TTC549 (cell line): ENCODE data around the gene SH3RF1.

Experiments
- FAIRE-seq: peaks from 2 replicates; lab custom pipeline; 2012; peaks lifted over from hg19 to GRCh38; lab: Jason Lieb, UNC

SH3RF1 gene

DNA sequence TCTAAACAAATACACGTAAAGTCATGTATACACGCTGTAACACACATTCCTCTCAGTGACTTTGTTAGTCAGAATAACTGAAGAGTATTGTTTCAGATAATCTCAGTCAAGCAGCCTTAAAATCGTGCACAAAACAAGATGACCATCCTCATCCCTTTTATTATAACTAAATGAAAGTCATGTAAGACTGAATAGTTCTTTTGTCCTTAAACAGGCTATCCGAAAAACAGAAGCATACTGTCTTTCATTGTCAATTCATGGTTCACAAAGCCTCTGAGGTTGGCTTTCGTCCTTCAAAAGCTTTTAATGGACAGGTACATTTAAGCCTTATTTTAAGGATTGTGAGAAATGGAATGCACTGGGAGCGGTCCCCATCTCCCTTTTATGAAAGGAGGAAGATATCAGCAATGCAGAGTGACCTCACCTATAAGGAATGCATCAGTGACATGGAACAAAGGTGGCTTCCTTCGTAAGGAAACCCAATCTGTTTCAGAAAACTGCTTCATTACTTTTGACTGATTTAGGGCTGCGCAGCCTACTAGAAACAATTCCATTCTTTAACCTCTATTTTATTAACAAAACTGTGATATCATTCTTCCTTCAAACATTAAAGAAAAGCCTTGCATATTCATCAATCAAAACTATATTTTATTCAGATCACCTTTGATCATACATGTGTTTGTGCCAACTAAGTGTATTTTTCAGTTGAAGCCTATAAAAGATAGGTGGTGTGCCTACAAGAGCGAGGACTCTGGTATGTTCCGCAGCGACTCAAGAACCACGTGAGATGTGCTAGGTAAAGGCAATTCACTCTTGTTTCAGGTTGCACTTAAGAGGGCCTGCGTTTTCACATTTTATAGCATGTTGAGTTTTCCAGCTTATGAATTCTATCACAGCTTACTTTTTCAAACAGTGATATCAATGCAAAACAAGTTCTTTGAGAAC, 19.2 kb downstream of the SH3RF1 start:
- FAIRE-seq = no peak

DNA sequence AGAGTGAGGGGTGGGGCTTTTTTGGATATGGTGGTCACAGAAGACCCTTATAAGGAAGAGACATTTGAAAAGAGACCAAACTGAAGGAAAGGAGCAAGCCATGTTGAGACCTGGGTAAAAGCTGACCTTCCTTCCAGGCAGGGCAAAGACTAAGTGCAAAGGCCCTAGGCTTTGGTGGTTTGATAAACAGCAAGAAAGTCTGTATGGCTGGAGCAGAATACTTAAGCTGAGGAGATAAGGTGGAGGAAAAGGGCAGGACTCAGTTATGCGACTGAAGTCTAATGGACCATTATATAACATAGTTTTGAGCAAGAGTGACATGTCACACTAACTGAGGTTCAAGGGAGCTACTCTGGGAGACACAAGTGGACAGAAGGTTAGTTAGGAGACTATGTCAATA, 20.0 kb downstream of the SH3RF1 start:
- FAIRE-seq = no peak

DNA sequence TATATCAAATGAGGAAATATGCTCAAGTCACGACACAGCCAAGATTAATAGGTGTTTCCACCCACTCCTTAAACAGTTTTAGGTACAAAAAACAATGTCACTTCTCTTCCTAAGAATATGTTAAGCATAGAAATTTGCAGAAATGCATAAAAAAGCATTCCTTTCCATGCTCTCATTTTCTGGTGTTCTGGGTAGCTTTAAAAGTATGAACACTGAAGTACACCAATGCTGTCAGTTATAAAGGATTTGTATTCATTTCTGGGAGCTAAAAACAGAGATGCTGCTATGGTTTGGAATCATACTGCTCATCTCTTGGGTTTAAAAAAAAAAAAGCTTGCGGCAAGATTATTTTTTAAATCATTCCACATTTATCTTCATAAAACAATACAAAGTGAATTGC, 20.8 kb downstream of the SH3RF1 start:
- FAIRE-seq = no peak

DNA sequence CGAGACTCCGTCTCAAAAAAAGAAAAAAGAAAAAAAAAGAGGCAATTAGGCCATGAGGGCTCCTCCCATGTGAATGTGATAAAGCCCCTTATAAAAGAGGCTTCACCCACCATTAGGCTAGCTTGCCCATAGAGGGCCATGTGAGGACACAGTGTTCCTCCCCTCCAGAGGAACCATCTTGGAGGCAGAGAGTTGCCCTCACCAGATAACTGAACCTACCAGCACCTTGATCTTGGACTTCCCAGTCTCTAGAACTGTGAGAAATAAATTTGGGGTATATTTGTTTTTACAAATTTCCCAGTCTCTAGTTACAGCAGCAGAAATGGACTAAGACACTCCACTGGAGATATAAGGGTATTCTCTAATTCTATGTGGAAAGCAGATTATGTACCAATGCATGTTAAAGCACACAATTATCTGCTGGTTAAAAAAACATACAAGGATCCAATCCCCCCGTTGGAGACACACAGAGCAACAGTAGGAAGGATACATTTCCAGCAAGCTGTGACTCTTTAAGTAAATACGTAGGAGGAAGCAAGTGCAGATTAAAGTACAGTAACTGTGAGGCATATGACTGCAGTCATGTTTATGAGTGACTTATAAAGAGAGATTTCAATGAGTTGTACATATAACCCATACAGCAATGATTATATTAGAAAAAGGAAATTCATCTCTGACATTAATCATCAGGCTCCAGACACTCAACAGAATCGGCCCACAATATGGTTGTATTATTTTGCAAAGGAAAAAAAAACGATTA, 21.4 kb downstream of the SH3RF1 start:
- FAIRE-seq = no peak

DNA sequence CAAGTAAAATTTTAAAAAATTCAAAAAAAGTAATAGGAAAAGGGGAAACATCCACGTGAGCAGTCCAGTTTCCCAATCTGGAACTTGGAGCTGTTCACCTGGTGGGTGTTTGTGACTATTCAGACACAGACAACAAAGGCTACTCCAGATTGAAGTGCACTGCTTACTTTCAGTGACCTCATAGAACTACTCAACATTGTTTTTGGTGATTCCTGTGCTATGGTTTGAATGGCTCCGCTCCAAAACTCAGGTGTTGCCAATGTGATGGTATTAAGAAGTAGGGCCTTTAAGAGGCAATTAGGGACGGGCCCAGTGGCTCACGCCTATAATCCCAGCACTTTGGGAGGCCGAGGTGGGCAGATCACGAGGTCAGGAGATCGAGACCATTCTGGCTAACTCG, 22.1 kb downstream of the SH3RF1 start:
- FAIRE-seq = no peak

DNA sequence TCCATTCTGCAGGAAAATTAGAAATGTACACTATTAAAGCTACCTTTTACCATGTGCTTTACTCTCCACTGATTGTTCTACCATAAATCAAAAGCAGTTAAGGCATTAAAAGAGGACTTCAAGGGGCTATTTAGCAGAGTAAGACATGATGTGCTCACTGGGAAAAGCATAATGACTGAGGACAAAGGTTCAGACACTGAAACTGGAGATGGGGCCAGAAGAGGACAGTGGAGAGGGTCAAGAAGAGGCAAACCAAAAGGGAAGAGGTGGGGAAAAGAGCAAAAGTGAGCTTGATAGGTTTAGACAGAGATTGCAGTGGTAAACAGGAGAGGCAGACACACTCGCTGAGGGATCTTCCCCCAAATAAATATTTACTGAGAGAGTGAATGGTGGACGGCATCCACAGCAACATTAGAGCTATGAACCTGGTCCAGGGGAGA, 23.8 kb downstream of the SH3RF1 start:
- no peak for FAIRE-seq

DNA sequence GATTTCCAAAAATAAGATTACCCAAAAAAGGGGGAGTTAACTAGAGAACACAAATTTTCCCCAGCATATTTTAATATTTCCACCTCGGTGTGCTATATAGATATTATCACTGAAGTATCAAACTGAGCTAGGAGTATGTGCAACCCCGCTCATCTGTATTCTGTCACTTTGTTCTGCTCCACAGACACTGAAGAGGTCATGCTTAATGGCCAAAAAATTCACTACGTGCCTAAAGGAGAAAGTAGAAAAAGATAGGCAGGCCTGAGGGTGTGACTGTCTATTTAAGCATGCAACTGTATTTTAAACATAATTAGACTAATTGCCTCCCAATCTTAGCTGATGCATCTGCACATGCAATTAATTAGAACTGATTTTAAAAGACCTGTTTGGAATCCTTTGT, 24.5 kb downstream of the SH3RF1 start:
- no peak for FAIRE-seq

DNA sequence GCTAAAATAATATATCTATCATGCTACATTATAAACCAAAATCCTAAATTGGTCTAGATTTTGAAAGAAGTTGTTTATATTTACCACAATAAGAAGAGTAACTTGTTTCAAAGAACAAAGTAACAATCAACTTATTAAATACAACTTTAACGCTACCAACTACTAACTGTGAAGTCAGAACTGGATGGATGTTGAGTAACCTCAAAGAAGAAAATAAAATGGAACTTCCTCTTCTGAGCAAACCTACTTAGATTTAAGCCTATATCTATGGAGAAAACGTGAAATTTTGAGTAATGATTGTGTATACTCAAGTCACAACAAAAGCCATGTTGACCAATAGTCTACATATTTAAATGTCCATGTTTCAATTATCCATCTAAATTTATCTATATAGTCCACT, 25.7 kb downstream of the SH3RF1 start:
- no peak for FAIRE-seq

DNA sequence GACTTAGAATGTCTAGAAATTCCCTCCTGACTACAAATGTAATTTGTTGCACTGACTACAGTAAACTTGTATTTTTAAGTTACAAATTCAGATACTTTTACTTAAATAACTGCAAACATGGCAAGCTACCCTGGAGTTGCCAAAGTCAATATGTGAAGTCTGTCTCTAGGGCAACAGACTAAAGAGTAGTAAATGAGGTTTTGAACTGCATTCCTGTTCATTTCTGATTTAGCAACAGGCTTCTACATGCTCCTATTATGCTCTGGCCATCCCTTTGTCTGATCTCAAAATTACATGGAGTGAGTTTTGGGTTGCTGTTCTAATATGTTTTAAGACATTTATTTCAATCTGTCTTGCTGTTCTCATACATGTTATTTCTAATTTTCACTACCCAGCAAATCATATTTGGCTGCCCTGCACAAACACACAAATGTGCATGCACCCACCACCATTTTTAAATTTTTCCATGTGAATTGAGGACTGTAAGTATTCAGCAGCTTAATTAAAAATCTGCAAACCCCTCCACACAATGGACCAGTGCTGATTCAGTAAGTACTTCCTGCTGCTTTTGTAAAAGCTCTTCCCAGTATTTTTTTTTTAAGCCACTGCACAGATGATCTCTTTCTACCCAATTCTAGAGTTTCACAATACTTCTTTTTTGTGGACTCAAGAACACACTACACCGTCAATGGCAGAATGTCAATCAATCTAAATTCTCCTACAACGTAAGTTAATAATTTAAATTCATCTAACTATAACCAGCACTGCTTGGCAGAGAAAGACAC, 26.7 kb downstream of the SH3RF1 start:
- no peak for FAIRE-seq

DNA sequence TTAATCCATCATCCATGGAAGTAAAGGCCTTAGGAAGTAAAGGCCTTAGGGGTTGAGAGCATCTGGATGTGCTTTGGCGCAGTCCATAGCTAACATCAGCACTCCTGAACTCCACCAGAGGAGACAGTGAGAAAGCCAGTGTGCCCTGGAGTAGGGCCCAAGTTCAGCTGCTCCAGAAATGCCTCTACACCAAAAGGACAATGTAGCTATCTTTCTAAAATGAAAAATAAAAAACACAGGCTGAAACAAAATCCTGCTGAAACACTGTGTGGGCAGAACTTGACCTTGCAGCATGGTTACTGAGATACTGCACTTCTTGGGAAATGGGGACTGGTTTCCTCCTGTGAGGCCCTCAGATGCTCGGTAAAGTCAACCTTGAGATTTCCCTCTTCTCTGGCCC, 29.3 kb downstream of the SH3RF1 start:
- FAIRE-seq = no peak

DNA sequence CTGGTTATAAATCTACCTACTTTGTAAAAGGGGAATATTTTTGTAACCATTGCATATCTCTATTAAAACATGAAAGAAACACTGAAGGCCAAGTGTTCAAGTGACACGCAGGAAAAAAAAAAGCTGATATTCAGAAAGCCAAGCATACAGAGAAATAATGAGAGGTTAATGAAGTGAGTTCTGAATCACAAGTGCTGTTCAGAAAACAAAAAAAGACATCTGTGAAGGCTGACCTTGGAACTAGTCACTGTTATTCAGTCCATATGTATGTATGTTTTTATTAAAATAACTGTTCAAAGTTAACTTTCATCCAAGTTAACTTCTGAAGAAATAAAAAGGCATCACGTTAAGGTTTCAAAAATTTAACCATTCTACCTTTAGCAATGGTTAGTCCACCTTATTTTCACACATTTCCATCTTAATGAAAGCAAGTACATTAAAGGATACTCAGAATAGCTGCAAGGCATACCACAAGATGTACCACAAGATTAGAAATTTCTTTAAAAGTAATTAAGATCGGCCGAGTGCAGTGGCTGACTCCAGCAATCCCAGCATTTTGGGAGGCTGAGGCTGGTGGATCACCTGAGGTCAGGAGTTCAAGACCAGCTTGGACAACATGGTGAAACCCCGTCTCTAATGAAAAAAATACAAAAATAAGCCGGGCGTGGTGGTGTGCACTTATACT, 31.4 kb downstream of the SH3RF1 start:
- no peak for FAIRE-seq

DNA sequence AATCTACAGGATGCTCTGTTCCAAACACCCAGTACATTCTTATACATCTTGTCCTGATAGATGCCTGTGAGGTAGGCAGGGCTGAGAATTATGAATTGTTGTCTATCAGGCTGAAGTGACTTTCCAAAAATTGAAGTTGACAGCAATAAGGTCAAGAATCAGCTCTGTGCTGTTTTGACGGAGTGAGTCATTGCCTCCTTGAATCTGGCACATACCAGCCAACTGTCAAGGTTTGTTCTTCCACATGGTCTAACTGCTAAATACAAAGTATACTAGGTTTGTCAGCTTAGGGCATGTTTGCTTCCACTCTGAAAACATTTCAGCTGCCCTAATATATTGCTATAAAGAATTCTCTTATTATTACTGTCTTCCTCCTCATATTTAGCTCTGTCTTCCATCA, 32.3 kb downstream of the SH3RF1 start:
- no peak for FAIRE-seq

DNA sequence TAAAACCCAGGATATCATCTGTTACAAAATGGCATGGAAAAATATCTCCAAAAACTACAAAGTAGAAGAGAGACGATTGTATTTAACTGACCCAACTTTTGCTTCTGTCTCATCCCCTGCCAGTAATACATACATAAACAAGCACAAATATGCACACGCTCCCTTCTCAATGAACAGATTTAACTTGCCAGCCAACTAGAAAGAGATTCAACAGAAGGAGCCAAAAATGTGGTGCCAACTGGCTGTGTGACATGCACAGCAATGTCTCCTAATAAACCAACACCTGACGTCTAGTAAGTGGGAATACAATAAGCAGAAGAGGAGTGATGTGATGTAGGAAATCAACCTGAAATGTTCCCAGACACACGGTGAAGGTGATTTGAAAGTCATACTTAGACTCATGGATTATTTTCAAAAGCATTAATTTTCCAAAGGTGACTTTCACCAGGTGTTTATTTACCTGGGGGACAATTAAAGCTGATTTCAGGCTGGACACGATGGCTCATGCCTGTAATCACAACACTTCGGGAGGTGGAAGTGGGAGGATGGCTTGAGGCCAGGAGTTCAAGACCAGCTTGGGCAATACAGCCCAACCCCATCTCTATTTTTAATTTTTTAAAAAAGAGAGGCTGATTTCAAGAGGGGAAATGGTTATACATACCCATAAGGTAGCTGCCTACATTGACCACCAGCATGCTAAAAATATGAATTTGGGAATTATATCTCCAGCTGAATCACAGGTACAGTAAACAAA, 33.7 kb downstream of the SH3RF1 start:
- FAIRE-seq = no peak

DNA sequence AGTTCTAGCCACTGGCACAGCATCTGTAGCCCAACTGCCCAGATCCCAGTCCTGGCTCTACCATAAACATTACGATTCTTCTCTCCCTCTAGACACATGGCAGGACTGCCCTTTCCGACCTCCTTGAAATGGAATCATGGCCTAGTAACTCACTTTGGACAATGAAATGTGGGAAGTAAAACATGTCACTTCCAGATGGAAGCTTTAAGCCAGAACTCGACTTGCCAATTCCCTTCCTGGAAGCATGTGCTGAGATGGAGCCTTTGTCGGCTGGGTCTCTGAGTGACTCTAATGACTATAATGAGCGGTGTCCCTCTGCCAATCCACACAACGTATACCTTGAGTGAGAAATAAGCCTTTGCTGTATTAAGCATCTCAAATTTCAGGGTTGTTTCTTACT, 34.7 kb downstream of the SH3RF1 start:
- no peak for FAIRE-seq

DNA sequence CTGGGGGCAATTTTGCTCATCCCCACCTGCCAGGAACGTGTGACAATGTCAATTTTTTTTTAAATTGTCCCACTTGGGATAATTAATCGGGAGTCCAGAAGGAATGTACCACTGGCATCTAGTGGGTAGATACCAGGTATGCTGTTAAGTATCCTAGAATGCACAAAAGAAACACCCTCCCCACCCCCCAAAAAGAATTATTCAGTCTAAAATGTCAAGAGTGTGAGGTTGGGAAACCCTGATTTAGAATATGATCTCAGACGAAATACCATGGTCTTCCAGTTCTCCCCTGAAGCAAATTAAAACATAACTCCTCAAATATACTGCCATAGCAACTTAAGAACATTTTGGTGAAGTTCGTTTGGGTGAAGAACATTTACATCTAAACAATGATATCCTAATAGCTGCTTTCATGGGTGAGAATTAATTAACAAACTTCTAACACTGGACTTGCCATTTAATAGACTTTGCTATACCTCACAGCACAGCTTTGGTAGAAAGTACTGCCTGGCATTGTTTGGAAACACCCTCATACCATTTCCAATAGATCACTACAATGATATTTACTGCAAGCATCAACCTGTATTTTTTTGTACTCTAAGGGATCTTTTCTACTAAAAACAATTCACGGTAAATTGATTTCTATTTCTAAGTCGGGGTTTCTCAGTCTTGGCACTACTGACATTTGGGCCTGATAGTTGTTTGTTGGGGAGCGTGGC, 36.5 kb downstream of the SH3RF1 start:
- no peak for FAIRE-seq

DNA sequence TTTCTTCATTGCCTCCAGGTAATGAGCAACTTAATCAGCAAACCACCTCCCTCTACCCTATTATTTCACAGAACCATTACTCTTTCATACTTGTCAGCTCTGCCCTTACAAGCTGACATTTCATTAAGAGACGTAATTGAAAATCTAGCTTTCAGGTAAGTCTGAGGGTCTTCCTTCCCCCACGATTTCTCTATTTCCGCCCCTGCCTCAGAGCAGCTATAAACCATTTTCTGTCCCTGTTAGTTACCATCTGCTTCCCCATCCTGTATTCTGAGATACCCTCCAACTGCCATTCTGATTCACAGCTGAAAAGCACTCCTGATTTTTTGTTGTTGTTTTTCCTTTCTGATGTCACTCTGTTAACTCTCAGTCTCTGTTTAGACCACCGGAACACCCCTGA, 37.1 kb downstream of the SH3RF1 start:
- FAIRE-seq = no peak

DNA sequence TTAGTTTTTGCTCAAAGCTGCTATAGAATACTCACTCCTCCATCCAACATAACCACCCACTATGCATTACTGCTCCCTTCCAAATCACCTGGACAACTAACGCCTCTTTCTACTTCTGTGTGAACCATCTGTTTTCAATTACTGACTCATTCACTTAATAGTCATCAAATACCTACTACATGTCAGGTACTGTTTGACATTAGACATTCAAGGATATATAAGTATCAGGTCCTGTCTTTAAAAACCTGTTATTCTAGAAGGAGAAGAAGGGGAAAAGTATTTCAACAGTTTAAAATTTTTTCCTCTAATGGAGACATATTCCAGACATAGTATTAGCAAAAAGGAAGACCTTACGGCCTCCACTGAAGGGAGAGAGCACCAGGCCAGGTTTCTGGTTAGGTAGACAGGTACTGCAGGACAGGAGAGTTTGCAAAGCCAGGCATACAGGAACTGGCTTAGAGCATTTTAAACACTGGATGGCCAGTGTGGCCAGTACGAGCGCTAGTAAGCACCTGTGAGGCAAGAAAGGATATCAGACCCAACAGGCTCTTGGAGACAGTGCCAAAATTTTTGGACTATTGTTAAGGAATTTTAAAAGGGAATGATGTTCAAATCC, 39.0 kb downstream of the SH3RF1 start:
- FAIRE-seq = no peak

DNA sequence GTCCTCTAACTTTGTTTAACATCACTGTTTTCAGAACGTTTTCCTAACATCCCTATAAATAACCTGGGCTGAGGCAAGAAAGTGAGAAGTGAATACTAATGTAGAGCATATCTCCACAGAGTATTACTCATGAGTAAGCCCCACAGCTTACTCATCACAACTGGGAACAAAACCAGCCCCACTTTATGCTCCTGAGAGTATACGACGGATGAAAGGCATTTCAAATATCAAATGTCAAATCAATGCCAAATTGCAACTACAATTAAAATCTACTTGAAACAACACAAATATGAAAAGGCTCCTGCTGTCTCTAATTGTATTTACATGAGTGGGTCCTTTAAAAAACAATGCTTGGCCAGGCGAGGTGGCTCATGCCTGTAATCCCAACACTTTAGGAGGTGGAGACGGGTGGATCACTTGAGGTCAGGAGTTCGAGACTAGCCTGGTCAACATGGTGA, 41.2 kb downstream of the SH3RF1 start:
- no peak for FAIRE-seq

DNA sequence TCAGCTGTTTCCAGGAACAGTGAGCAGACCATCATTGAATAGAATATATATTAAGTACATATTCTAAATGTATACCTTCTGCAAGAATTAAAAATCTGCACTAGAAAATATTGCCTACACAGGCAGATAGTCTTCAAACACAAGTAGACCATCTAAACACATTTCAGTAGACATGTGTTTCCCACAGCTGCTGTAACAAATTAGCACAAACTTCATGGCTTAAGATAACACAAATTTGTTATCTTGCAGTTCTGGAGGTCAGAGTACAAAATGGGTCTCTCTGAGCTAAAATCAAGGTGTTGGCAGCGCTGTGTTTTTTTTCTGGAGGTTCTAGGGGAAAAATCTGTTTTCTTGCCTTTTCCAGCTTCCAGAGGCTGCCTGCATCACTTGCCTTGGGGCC, 42.7 kb downstream of the SH3RF1 start:
- FAIRE-seq = no peak

DNA sequence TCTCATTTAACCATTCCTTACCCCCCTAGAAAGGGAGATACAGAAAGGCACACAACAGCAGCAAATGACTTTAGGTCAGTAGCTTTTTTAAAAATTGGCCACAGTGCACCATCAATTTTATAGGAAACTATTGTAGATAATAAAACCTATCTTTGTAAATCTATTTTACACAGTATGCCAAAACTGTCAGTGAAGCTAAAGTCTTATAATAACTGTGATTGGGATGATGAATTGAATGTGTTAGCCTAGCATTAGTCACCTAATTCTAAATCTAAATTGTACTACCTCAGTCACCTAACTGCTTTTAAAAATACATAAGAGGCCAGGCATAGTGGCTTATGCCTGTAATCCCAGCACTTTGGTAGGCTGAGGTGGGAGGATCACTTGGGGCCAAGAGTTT, 44.2 kb downstream of the SH3RF1 start:
- no peak for FAIRE-seq
